Heart right ventricle (tissue), 16 donors: ENCODE measurements around the gene SMARCAD1. TPM values are rescaled to one million over a fixed set of nuclear protein-coding genes. Genes with fewer than 3 reads are reported as not detected.

Source experiments
- ATAC-seq, 8 donors: fragments of 200-7000 bp; cut with Tn5 transposase; one replicate each; pipeline ENCODE4 v1.9.1; 2020; ENCODE audit warnings: mild to moderate bottlenecking in 8 of 8, moderate library complexity in 8 of 8, moderate number of reproducible peaks in 1 of 8
- DNase-seq, 2 donors: peaks; one replicate each; pipeline ENCODE4 v3.0.0-alpha.2; 2020
- H3K27ac ChIP-seq, 10 donors: fragments of 200-600 bp; sonication (generic) in 2 of 10; one replicate each; pipeline versions ENCODE4 v1.5.0 to v1.8.0; 2020 to 2022; ENCODE audit warnings: mild to moderate bottlenecking in 3 of 10
- H3K27me3 ChIP-seq, 7 donors: fragments of 200-600 bp; one replicate each; pipeline ENCODE4 v1.8.0; 2021 to 2022; ENCODE audit warnings: mild to moderate bottlenecking in 2 of 7
- H3K36me3 ChIP-seq, 9 donors: fragments of 200-600 bp; sonication (generic) in 1 of 9; one replicate each; pipeline versions ENCODE4 v1.5.0 to v1.8.0; 2020 to 2022; ENCODE audit warnings: mild to moderate bottlenecking in 2 of 9
- H3K4me1 ChIP-seq, 9 donors: fragments of 200-600 bp; sonication (generic) in 1 of 9; one replicate each; pipeline versions ENCODE4 v1.5.0 to v1.8.0; 2020 to 2022; ENCODE audit warnings: mild to moderate bottlenecking in 4 of 9
- H3K4me3 ChIP-seq, 10 donors: fragments of 200-600 bp; sonication (generic) in 2 of 10; one replicate each; pipeline versions ENCODE4 v1.5.0 to v1.8.0; 2020 to 2022; ENCODE audit warnings: mild to moderate bottlenecking in 7 of 10, moderate library complexity in 2 of 10
- H3K9me3 ChIP-seq, 11 donors: fragments of 200-600 bp in 10 of 11; sonication (generic) in 2 of 11; one replicate each; pipeline versions ENCODE4 v1.5.0 to v1.8.0; 2013 to 2022; ENCODE audit warnings: mild to moderate bottlenecking in 2 of 11, control low read depth in 1 of 11, moderate library complexity in 1 of 11
- WGBS, 2 donors: extraction: QIAGEN DNeasy Blood & Tissue Kit; methylation state at CpG; one replicate each; pipeline ENCODE4 v1.1.7; 2013; ENCODE audit warnings: inconsistent platforms in 1 of 2; 5-methylcytosine and 5-hydroxymethylcytosine counted together
- intact Hi-C, 10 donors: fragments of 100-400 bp; cut with DNase I; formaldehyde crosslinking; loops; one replicate each; pipeline versions ENCODE4 v1.11.1 to v1.14.2; 2022
- polyA plus RNA-seq, 2 donors: library from polyadenylated mRNA; stranded (reverse); fragments of 200-250 nt; gene quantifications; one replicate each; pipeline ENCODE4 v1.2.3, GENCODE V29; 2013
- total RNA-seq, 10 donors: library from RNA; stranded (reverse); fragmentation: NEBNext Ultra II Directional in 3 of 10; extraction: Animal tissue kit (Norgen Biotek cat#: 25700) in 3 of 10; gene quantifications; one replicate each; pipeline versions ENCODE4 v1.2.1 to v1.2.4, GENCODE V29; 2021 to 2023
- TF ChIP-seq, protein P1 (sequence below), 9 donors: fragments of 200-600 bp; sonication (generic) in 2 of 9; IDR thresholded peaks; one replicate each; pipeline versions ENCODE4 v1.5.0 to v1.8.0; 2021 to 2022; ENCODE audit warnings: antibody characterized with exemption in 9 of 9, mild to moderate bottlenecking in 5 of 9, moderate library complexity in 1 of 9
- donor health status: Arrhythmogenic right ventricular cardiomyopathy.
- donor health status: ischemic (EF 13 %, LVEDD 7.1; RV severe dilation, severe dysfunction).
- donor health status: healthy with polysubstance abuse.
- donor health status: DM: no; HTN: yes; CAD: no.
- donor health status: DM: no; HTN: no; CAD: no.
- donor health status: ischemic (EF 25% LVEDD 6.9; RV normal size, moderate dysfunction).
- donor health status: ischemic (EF 25% LVEDD 5.7; RV mildly dilated, moderate dysfunction).
- donor health status: healthy.
- donor health status: DM: yes; HTN: yes; CAD: no.
- donor health status: Ischemic cardiomyopathy.
- donor health status: ischemic (EF 35%, LVEDD 5.7; RV mildly dilated, moderate dysfunction).
- donor health status: nonischemic (EF 11% LVEDD 7.7; RV severe dilation, severe dysfunction).
- donor health status: DM: yes; HTN: yes; CAD: no.
- donor health status: PGD.
- donor health status: ischemic (EF 29% LVEDD 5.4; RV normal size, mild dysfunction).
- donor health status: nonischemic (EF 23%, LVEDD 6.1; RV moderate dilation, normal function).

The SMARCAD1 gene
- total and polyA plus RNA-seq, 12 donors, result 4.5 to 15.1 (median 10.8) TPM

GRCh38 chr4:94256828-94257227 lies 49.2 kb downstream of the SMARCAD1 start:
- intact Hi-C loops, result loop anchor here in 4 of 10 donors (5.0 kb wide), 1 partner anchor 465 kb away; no protein-coding TSS in a partner anchor
- H3K27me3 ChIP-seq, result no peaks in the 10 kb centered on the region
- H3K36me3 ChIP-seq, result peaks cover 0 to 78% (median 22%) of the 10 kb centered on the region in 9 donors
- DNase-seq, result no peak
- H3K4me3 ChIP-seq, result no peak overlapping the region
- no peaks in the 10 kb centered on the region for H3K9me3 ChIP-seq
- no peaks in the 10 kb centered on the region for H3K4me1 ChIP-seq
- ATAC-seq, result no peak
- TF ChIP-seq, protein P1, sequence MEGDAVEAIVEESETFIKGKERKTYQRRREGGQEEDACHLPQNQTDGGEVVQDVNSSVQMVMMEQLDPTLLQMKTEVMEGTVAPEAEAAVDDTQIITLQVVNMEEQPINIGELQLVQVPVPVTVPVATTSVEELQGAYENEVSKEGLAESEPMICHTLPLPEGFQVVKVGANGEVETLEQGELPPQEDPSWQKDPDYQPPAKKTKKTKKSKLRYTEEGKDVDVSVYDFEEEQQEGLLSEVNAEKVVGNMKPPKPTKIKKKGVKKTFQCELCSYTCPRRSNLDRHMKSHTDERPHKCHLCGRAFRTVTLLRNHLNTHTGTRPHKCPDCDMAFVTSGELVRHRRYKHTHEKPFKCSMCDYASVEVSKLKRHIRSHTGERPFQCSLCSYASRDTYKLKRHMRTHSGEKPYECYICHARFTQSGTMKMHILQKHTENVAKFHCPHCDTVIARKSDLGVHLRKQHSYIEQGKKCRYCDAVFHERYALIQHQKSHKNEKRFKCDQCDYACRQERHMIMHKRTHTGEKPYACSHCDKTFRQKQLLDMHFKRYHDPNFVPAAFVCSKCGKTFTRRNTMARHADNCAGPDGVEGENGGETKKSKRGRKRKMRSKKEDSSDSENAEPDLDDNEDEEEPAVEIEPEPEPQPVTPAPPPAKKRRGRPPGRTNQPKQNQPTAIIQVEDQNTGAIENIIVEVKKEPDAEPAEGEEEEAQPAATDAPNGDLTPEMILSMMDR (IDR thresholded peaks at IDR 0.05), result peak in 6 of 9 donors; percentile 21 to 42 (median 32)
- no peak overlapping the region for H3K27ac ChIP-seq

DNA sequence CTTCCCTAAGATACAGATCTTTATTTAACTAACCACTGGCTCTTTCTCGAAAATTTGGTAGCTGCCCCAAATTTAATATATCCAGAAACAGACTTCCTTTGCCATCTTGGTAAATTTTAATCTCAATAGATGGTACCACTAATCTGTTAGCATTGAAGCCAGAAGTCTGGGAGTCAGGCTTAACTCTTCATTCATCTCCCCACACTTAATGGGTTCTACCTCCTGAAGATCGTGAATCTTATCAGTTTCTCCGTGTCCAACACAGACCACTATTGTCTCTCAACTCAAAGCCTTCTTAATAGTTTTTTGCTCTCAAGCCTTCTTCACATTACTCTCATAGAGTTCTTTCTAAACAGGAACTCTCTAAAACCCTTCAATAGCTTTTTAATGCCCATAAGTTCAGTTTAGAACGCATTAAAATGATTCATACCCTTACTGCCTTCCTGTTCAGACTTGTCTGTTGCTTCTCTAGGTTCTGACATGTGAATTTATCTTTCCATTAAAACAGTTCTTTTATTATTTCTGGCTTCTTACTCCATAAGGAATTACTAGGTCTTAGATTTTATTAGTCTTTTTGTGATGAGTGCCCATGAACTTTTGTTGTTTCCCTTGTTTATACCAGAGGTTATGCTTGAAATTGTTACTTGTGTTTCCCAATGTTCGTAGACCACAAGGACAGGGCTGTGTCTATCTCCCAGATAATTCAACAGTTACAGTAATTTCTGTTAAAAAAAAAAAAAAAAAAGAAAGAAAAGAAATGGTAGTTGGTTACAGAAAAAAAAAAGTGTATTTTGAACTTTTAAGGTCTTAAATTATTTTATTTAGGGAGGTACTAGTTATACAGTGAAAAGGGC lies 54.7 kb downstream of the SMARCAD1 start:
- TF ChIP-seq, protein P1 (IDR thresholded peaks at IDR 0.05), result no peak
- intact Hi-C loops, result no loop called here
- no peaks in the 10 kb centered on the region for H3K4me1 ChIP-seq
- 89 to 90% methylated on average over 5 of the region's 5 CpGs for WGBS, 2 donors
- no peak for DNase-seq
- H3K4me3 ChIP-seq, result no peak overlapping the region
- peaks cover 0 to 67% (median 17%) of the 10 kb centered on the region in 9 donors for H3K36me3 ChIP-seq
- H3K27ac ChIP-seq, result no peak overlapping the region
- H3K9me3 ChIP-seq, result no peaks in the 10 kb centered on the region
- no peaks in the 10 kb centered on the region for H3K27me3 ChIP-seq
- ATAC-seq, result no peak

DNA sequence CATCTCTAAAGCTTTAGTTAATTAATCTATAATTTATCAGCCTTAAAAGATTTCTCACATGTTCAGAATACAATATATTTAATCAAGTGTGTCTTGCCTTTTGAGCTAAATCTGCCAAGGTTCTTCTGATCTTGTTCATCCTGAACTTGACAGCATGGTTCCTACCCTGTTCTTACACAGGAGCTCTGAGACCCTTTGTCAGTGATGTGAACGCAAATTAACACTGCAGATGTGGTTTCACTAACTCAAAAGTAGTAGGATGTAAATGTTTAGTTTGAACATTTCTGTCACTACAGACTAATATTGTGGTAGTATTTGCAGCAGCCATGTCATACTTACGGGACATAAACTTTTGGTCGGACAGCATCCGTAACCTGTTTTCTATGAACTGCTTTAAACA lies 59.4 kb downstream of the SMARCAD1 start:
- Histone ChIP-seq H3K9me3 (no peaks in the 10 kb centered on the region), H3K36me3 (peaks cover 0 to 80% (median 10%) of the 10 kb centered on the region in 9 donors), H3K4me3 (no peak overlapping the region), H3K27me3 (no peaks in the 10 kb centered on the region), H3K4me1 (no peaks in the 10 kb centered on the region), H3K27ac (no peak overlapping the region)
- no peak for DNase-seq
- 95 to 97% methylated on average over 4 of the region's 4 CpGs for WGBS, 2 donors
- TF ChIP-seq, protein P1 (IDR thresholded peaks at IDR 0.05), result no peak
- intact Hi-C loops, result no loop called here
- ATAC-seq, result no peak

GRCh38 chr4:94271248-94271647 lies 63.6 kb downstream of the SMARCAD1 start:
- DNase-seq (no peak), ATAC-seq (no peak)
- Histone ChIP-seq H3K36me3 (peaks cover 0 to 100% (median 30%) of the 10 kb centered on the region in 9 donors), H3K27ac (no peak overlapping the region), H3K4me3 (no peak overlapping the region), H3K4me1 (no peaks in the 10 kb centered on the region), H3K27me3 (no peaks in the 10 kb centered on the region), H3K9me3 (no peaks in the 10 kb centered on the region)
- 45 to 72% methylated on average over 2 of the region's 2 CpGs for WGBS, 2 donors
- intact Hi-C loops, result no loop called here
- TF ChIP-seq, protein P1 (IDR thresholded peaks at IDR 0.05), result no peak
